Measurements from ENCODE around the gene MAGI1. TPM values are rescaled to one million over a fixed set of nuclear protein-coding genes. Genes with fewer than 3 reads are reported as not detected.
"Not testable (repeated sequence)": the region's sequence is repeated elsewhere in the genome, so short reads cannot be mapped to it uniquely, and the experiment has no call there.

The MAGI1 gene
- polyA plus RNA-seq, 1 experiment = 14.2 TPM

GRCh38 chr3:66048051-66048395 lies 9.3 kb upstream of the MAGI1 start:
- H3K4me3 ChIP-seq (ENCODE audit: low read depth, low read length) = no peak overlapping the region
- ChIA-PET CTCF (interaction anchor here (0.8 kb wide), 1 partner anchor 88 kb away, joined by 3 read pairs; no protein-coding TSS in a partner anchor), POLR2A (interaction anchor here (0.7 kb wide), 1 partner anchor 10 kb away, joined by 3 read pairs; the partner anchor contains the start of gene MAGI1)
- no peak overlapping the region for H3K27ac ChIP-seq (ENCODE audit: low read depth, low read length)
- no peaks in the 10 kb centered on the region for H3K27me3 ChIP-seq (ENCODE audit: control insufficient read depth, insufficient read depth, low read length)
- no peak for DNase-seq (ENCODE audit: low read depth, low spot score)
- TF ChIP-seq CTCF (IDR thresholded peaks at IDR 0.05; ENCODE audit: low read depth, low read length) = no peak
- no peaks in the 10 kb centered on the region for H3K9me3 ChIP-seq (ENCODE audit: control insufficient read depth, insufficient read depth, low read length)

GRCh38 chr3:66047311-66048050 lies 8.8 kb upstream of the MAGI1 start:
- H3K27ac ChIP-seq (ENCODE audit: low read depth, low read length) = no peak overlapping the region
- no peak for DNase-seq (ENCODE audit: low read depth, low spot score)
- no peaks in the 10 kb centered on the region for H3K27me3 ChIP-seq (ENCODE audit: control insufficient read depth, insufficient read depth, low read length)
- ChIA-PET CTCF (interaction anchor here (0.5 to 0.8 kb wide), 3 partner anchors 12 to 261 kb away, joined by 3 to 9 read pairs (median 3); no protein-coding TSS in a partner anchor), POLR2A (interaction anchor here (0.7 kb wide), 1 partner anchor 9 kb away, joined by 3 read pairs; the partner anchor contains the start of gene MAGI1)
- H3K4me3 ChIP-seq (ENCODE audit: low read depth, low read length) = no peak overlapping the region
- TF ChIP-seq CTCF (IDR thresholded peaks at IDR 0.05; ENCODE audit: low read depth, low read length) = peak; percentile 20; the same call in 1 of the 2 replicates
- no peaks in the 10 kb centered on the region for H3K9me3 ChIP-seq (ENCODE audit: control insufficient read depth, insufficient read depth, low read length)

- CTCF ChIA-PET; H3K4me3 ChIP-seq (ENCODE audit: low read depth, low read length); POLR2A ChIA-PET; H3K27ac ChIP-seq (ENCODE audit: low read depth, low read length); DNase-seq (ENCODE audit: low read depth, low spot score); H3K27me3 ChIP-seq (ENCODE audit: control insufficient read depth, insufficient read depth, low read length); H3K9me3 ChIP-seq (ENCODE audit: control insufficient read depth, insufficient read depth, low read length): not testable (repeated sequence)
Measured at GRCh38 chr3:66046321-66046720, 7.6 kb upstream of the MAGI1 start.

GRCh38 chr3:66041828-66042227 lies 3.1 kb upstream of the MAGI1 start:
- POLR2A ChIA-PET = interaction anchor here (0.9 kb wide), 1 partner anchor 34 kb away, joined by 3 read pairs; no protein-coding TSS in a partner anchor
- CTCF ChIA-PET = no interaction called here
- H3K9me3 ChIP-seq (ENCODE audit: control insufficient read depth, insufficient read depth, low read length) = no peaks in the 10 kb centered on the region
- no peak overlapping the region for H3K27ac ChIP-seq (ENCODE audit: low read depth, low read length)
- no peak for DNase-seq (ENCODE audit: low read depth, low spot score)
- H3K4me3 ChIP-seq (ENCODE audit: low read depth, low read length) = no peak overlapping the region
- no peaks in the 10 kb centered on the region for H3K27me3 ChIP-seq (ENCODE audit: control insufficient read depth, insufficient read depth, low read length)
- no peak for TF ChIP-seq CTCF (IDR thresholded peaks at IDR 0.05; ENCODE audit: low read depth, low read length)

GRCh38 chr3:66041116-66041515 lies 2.4 kb upstream of the MAGI1 start:
- CTCF ChIA-PET = no interaction called here
- POLR2A ChIA-PET = no interaction called here
- Histone ChIP-seq H3K27me3 (ENCODE audit: control insufficient read depth, insufficient read depth, low read length) (no peaks in the 10 kb centered on the region), H3K9me3 (ENCODE audit: control insufficient read depth, insufficient read depth, low read length) (no peaks in the 10 kb centered on the region), H3K27ac (ENCODE audit: low read depth, low read length) (no peak overlapping the region), H3K4me3 (ENCODE audit: low read depth, low read length) (no peak overlapping the region)
- DNase-seq (ENCODE audit: low read depth, low spot score) = no peak
- TF ChIP-seq CTCF (IDR thresholded peaks at IDR 0.05; ENCODE audit: low read depth, low read length) = no peak
